NT2/D1 (cell line): Measurements from ENCODE around the gene RAB27B.
"Not testable (repeated sequence)": the region's sequence is repeated elsewhere in the genome, so short reads cannot be mapped to it uniquely, and the experiment has no call there.

Experiments used
- DNase-seq: peaks from one replicate; pipeline ENCODE4 v3.0.0-alpha.2; 2011; ENCODE audit warnings: low read depth, low spot score
- H3K27me3 ChIP-seq: 2 replicates; pipeline ENCODE4 v1.6.0; 2011; ENCODE audit warnings: mild to moderate bottlenecking; ENCODE audit not compliant: insufficient read length, insufficient read depth
- H3K36me3 ChIP-seq: 2 replicates; pipeline ENCODE4 v1.6.1; 2011; ENCODE audit warnings: mild to moderate bottlenecking, low read length, mixed read lengths; ENCODE audit not compliant: insufficient read depth, insufficient read length
- H3K4me1 ChIP-seq: 2 replicates; pipeline ENCODE4 v1.5.1; 2011; ENCODE audit not compliant: insufficient read depth, insufficient read length
- H3K4me3 ChIP-seq: 2 replicates; pipeline ENCODE4 v1.5.1; 2011; ENCODE audit warnings: low read depth; ENCODE audit not compliant: insufficient read length
- H3K9ac ChIP-seq: 2 replicates; pipeline ENCODE4 v1.6.0; 2011; ENCODE audit warnings: low read depth; ENCODE audit not compliant: insufficient read length
- H3K9me3 ChIP-seq: 2 replicates; pipeline ENCODE4 v1.5.1; 2011; ENCODE audit warnings: mild to moderate bottlenecking, low read length; ENCODE audit not compliant: insufficient read depth
- SUZ12 ChIP-seq: IDR thresholded peaks from 2 replicates; pipeline ENCODE4 v1.6.1; 2011; ENCODE audit not compliant: insufficient read length, insufficient read depth; ENCODE audit errors: extremely low read depth
- YY1 ChIP-seq: IDR thresholded peaks from 2 replicates; pipeline ENCODE4 v1.6.1; 2011; ENCODE audit not compliant: insufficient read length, insufficient read depth
- ZNF274 ChIP-seq: IDR thresholded peaks from 2 replicates; pipeline ENCODE4 v1.6.1; 2011; ENCODE audit warnings: mild to moderate bottlenecking, low read depth, low read length

RAB27B gene

DNA sequence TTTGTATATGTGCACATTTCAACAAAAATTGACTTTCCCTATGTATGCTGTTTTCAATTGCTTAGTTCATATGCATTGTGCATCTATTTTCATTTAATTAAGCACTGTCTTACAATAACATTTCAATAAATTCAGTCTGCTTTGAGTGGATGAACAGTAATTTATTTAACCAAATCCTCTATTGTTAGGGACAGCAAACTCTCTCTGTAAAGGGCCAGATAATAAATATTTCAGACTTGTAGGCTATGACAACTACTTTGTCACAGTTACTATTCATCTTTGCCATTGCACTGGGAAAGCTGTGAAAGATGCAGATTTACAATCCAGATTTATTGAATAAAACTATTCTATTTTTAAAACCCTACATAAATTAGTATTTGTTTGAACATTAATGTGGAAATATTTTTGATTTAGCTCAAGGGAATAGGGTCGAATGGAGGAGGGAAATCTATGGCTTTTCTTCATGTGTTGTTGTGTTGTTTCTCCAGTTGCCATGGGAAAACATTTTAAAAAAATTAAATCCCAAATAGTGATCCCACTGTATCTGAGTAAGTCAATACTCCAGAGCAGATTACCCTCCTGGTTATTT, 14.2 kb upstream of the RAB27B start:
- H3K9me3 ChIP-seq: no peaks in the 10 kb centered on the region
- DNase-seq: no peak
- H3K4me3 ChIP-seq: no peak overlapping the region
- H3K9ac ChIP-seq: no peak overlapping the region
- H3K36me3 ChIP-seq: no peaks in the 10 kb centered on the region
- no peaks in the 10 kb centered on the region for H3K27me3 ChIP-seq
- TF ChIP-seq SUZ12 (no peak), YY1 (no peak), ZNF274 (no peak)
- H3K4me1 ChIP-seq: no peaks in the 10 kb centered on the region

GRCh38 chr18:54815086-54815485, 13.2 kb upstream of the RAB27B start:
- H3K4me1 ChIP-seq: no peaks in the 10 kb centered on the region
- no peak overlapping the region for H3K9ac ChIP-seq
- H3K27me3 ChIP-seq: no peaks in the 10 kb centered on the region
- DNase-seq: no peak
- no peaks in the 10 kb centered on the region for H3K9me3 ChIP-seq
- no peaks in the 10 kb centered on the region for H3K36me3 ChIP-seq
- TF ChIP-seq ZNF274 (no peak), YY1 (no peak), SUZ12 (no peak)
- no peak overlapping the region for H3K4me3 ChIP-seq

- DNase-seq, H3K4me1 ChIP-seq, H3K9me3 ChIP-seq, H3K27me3 ChIP-seq, H3K9ac ChIP-seq, H3K36me3 ChIP-seq, H3K4me3 ChIP-seq: not testable (repeated sequence)
These were observed 7.4 kb upstream of the RAB27B start for GRCh38 chr18:54820785-54821275.

DNA sequence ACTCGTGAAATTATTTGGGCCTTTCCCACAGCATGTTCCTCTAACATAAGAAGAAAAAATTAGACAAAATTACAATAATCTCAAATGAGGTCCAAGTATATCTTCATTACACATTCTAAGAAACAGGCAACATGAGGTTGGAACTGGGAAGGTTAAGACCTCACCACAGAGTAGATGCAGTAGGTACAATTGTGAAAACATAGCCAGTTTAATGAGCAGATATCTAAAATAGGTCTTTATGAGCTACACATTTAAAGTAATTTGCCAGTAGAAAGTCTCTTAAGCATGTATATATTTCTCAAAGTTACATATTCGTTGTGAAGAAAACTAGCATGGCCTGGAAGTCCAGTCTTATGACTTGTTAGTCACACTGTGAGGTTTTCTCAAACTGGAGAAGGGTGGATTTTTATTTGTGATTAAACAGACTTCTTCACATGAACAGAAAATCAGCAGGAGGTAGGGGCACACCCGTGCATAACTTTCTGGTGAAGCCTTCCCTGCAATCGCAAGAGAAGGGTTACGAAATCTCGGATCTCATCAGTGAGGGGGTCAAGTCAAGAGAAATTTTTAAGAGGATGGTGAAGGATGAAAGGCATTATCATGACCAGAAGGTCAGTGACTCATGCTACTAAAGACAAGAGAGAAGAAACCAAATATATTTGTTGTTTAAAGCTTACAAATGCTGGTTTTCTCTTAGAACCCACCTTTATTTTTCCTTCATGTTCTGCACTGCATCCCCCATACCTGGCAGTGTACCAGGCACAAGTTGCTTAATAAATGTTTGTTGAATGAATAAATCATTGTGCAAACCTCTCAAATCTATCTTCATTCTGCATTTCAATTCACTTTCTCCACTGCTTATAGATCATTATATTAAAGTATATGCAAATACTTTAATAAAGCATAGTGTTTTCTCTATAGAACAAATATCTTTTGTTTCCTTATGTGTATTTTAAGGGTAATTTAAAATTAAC, 5.1 kb upstream of the RAB27B start:
- H3K4me1 ChIP-seq: no peaks in the 10 kb centered on the region
- DNase-seq: no peak
- H3K4me3 ChIP-seq: no peak overlapping the region
- no peaks in the 10 kb centered on the region for H3K36me3 ChIP-seq
- no peaks in the 10 kb centered on the region for H3K27me3 ChIP-seq
- H3K9ac ChIP-seq: no peak overlapping the region
- H3K9me3 ChIP-seq: no peaks in the 10 kb centered on the region
- TF ChIP-seq SUZ12 (no peak), ZNF274 (no peak), YY1 (no peak)

GRCh38 chr18:54824761-54825160, 3.5 kb upstream of the RAB27B start:
- Histone ChIP-seq H3K9me3 (no peaks in the 10 kb centered on the region), H3K36me3 (no peaks in the 10 kb centered on the region), H3K9ac (no peak overlapping the region), H3K4me3 (no peak overlapping the region), H3K27me3 (no peaks in the 10 kb centered on the region), H3K4me1 (no peaks in the 10 kb centered on the region)
- DNase-seq: no peak
- TF ChIP-seq ZNF274 (no peak), SUZ12 (no peak), YY1 (no peak)

- H3K27me3 ChIP-seq: no peaks in the 10 kb centered on the region
- H3K9ac ChIP-seq: no peak overlapping the region
- TF ChIP-seq SUZ12: no peak
- TF ChIP-seq YY1: no peak
- TF ChIP-seq ZNF274: no peak
- no peaks in the 10 kb centered on the region for H3K9me3 ChIP-seq
- H3K4me3 ChIP-seq: no peak overlapping the region
- no peaks in the 10 kb centered on the region for H3K4me1 ChIP-seq
- no peaks in the 10 kb centered on the region for H3K36me3 ChIP-seq
- no peak for DNase-seq
These were observed 2.5 kb upstream of the RAB27B start for GRCh38 chr18:54825601-54826344.

DNA sequence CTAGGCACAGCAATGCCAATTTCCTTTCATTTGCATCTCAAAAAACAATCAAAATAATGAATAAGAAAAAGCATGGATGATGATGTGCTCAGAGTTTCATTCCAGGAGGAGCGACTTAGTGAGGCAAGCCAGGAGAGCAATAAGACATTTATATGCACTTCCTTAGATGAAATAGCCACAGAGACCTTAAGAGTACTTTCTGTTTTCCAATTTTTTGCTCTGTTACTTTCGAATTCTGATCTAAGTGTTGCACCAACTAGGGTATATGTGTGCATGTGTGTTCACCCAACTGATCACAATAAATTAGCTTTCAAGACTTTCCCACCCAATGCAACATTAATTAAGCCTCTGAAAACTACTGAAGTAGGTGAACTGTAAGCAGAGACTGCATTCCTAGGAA, 709 bp downstream of the RAB27B start:
- Histone ChIP-seq H3K27me3 (no peaks in the 10 kb centered on the region), H3K36me3 (no peaks in the 10 kb centered on the region), H3K9ac (peak overlapping the region; percentile 39), H3K9me3 (no peaks in the 10 kb centered on the region), H3K4me3 (peak overlapping the region; percentile 55), H3K4me1 (no peaks in the 10 kb centered on the region)
- no peak for TF ChIP-seq YY1
- TF ChIP-seq SUZ12: no peak
- no peak for TF ChIP-seq ZNF274
- no peak for DNase-seq
